ENCODE results near the gene MYOCD.

MYOCD gene

DNA sequence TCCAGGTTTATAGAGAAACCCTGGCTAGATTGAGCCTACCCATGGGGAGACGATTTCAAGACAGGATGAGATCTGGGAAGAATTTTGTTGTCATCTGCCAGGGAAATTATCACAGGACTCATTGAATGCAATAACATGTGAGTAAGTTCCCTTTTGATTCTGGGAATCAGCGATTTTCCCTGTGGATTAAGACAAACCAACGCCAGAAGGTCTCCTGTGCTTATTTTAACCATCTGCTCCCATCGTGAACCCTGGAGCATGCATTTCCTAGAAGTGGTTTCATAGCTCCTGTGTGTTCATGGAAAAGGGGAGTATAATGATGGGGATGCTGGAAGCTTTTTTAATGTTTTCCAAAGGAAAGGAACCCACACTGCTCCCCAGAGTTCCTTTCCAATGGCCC is 102.6 kb downstream of the MYOCD start:
- no peak for DNase-seq

DNA sequence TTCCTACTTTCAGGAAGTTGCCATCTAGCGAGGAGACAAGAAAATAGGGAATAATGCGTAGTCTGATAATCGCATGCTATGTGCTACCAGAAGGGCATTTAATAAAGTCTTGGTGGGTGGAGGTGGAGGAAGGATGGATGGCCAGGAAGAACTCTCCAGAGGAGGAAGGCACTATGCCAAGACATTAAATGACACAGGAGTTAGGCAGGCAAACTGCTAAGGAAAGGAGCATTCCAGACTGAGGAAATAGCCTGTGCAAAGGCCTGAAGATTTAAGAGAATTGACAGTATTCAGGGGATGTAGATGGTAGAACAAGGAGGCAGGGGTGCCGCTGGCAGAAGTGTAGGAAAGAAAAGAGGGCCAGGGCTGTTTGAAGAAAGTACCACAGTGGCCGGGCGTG is 104.3 kb downstream of the MYOCD start:
- DNase-seq: no peak

DNA sequence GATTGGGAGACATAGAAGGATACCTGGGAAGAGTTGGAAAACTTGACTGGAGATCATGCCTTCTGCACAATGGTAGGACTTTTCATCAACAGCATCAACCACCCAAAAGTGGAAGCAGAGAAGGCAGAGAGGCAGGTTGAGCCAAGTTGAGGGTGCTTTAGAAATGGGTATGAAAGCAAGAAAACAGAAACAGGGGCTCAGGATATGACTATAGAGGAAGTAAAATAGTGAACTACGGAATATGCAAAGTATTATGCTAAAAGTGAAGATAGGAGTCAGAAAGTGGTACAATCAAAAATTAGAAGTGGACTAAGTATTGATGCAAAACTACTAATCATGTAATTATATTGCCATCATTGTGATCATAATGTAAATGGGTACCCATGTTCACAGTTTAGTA is 107.5 kb downstream of the MYOCD start:
- no peak for DNase-seq

DNA sequence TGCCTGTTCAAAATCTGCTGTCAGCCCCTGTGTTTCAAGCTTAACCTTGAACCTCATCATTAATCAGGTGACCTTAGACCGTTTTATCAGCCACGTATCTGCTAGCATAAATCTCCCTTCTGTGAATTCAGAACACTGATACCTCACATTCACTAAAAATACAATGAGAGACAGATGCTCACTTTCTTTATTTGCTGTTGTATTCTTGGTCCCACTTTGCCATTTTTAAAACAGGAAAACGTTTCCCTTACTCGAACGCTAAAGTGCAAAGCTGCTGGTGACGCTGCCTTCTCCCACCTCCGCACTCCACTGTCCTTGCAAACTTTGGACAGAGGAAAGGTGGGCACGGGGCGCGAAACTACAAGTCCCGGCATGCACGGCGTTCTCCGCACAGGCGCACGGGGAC is 123.4 kb downstream of the MYOCD start:
- DNase-seq: peak; percentile 62 to 78

DNA sequence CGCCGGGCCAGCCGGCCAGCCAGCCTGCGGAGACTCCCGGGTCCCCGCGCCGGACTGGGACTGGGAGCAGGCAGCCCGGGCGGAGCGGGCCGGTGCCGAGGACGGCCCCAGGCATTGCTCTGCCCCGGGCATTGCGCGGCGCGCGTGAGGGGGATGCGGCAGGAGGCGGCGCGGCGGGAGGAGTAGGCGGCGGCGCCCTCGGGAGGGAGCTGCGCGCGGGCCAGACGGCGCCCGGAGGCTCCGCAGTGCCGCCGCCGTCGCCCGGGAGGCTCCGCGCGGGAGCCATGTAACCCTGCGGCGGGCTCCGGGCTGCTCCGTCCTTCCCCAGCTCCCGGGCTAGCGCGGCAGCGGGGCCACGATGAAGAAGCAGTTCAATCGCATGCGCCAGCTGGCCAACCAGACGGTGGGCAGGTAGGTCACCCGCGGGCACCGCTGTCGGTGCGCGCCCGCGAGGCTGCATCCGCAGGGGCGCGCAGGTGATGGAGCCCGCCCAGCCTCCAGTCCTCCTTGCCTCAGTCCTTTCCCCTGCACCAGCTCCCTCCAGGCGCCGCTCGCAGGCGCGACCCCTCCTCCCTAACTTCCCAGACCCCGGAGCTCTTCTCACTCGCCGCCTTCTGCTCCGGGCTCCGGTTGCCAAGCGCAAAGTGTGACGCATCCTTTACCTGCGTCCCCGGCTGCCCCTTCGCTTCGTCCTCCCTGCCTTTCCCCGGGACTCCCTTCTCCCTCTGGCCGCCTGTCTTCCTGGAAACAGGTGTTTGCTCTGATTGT is 124.0 kb downstream of the MYOCD start, which contains the start of gene ARHGAP44:
ARHGAP44 (plus strand) TSS at position 18 of the 768 bp plus-strand sequence; CDS start at position 359, 341 bp downstream.
- peak in 1 of 2 experiments; percentile 37 for DNase-seq

DNA sequence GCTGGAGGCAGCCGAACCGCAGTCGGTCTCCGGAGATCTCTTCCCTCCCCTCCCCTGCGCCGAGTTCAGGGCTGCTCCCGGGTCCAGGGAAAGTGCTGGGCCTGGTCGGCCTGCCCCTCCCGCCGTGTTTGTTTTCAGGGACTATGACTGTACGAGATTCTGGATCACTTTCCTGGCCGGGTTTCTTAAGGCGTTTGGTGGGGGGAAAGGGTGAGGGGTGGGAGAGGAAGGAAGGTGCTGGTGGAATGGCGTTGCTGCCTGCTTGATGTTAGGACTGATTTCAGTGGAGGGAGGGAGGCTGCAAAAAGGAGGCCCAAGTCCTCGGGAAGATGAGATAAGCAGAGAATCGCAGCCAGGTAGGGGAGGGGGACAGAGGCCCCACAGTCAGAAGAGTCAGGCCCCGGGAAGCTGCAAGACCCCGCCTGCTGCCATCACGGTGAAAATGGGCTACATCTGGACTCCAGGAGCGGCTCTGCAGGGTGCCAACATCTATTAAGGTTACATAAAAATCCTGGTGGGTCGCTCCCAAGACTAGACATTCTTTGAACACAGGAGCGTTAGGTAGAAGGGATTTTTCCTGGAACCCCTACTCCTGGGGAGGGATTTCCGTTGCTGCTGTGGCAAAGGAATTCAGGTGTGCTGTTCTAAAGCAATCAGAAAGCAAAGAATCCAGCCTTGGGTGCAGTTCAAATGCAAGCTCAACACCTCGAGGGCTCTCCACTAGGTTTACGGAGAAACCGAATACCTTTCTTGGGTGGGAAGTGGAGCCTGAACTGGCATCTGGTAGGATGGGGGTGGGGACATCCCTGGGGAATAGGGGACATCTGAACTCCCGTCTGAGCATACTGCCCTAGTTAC is 124.8 kb downstream of the MYOCD start:
- no peak for DNase-seq

DNA sequence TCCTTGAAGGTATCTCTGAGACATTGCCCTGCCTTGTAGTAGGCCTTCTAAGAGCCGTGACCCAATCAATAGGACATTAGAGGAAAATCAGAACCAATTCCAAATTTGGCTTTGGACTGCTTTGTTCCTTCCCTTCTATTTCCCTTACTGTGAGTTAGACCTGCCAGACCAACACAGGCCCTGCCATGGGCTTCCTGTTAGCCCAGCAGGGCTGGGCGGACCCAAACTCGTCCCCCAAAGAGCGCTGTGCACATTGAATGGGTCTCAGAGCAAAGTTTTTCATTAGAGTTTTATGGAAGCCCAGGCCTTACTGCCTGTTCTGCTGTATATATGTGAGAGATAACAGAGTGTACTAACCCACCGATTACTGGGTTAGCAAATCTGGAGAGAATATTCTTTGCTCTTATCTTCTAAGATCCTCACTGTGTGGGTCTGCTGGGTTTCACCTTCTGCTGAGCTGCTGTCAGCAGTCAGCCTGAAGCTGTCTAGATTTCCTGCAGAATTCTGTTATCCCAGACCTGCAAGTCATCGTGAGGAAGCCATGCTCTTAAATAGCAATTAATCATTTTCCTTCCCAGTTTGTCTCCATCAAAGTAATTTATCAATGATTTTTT is 129.3 kb downstream of the MYOCD start:
- no peak for DNase-seq

DNA sequence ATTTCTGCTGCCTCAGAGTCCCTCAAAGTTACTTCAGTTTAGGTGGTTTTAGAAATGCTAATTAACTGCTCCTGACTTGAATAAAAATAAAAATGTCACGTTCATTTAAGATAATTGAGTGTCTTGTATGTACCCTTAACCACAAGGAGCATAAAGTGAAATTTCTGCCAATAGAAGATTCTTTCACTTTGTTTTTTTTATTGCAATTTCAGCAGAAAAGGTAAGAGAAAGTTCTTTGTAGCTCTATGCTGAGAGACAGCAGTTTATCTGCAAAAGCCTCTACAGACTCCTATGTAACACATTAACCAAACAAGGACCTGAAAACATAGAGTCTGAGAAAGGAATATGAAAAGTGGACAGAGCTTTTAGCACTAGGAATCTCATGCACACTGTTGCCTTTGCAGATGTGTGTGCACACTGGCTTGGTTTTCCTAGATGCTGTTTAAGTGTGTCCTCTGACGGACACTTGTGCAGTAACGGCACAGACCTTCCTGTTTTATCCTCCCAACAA is 135.2 kb downstream of the MYOCD start:
- no peak for DNase-seq

DNA sequence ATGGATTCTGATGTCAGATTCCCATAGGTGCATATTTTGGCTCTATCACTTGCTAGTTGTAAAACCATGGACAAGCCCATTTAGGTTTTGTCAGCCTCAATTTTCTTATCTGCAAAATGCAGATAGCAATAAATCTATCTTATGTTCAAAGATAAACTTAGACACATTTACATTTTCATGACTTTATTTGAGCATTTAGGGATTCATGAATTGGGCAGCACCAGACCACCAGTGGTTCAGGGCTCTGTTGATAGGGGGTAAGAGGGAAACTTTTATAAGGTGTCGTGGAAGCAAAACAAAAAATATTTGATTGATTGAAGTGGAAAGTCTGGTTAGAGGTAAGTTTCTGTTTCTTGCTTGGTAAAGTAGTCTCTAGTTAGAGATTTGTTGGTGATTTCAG is 140.9 kb downstream of the MYOCD start:
- no peak for DNase-seq

DNA sequence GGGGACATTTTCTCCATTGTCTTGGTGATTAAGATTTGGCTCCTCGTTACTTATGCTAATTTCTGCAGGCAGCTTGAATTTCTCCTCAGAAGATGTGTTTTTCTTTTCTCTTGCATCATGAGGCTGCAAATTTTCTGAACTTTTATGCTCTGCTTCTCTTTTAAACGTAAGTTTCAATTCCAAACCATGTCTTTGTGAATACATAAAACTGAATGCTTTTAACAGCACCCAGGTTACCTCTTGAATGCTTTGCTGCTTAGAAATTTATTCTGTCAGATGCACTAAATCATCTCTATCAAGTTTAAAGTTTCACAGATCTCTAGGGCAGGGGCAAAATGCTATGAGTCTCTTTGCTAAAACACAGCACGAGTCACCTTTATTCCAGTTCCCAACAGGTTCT is 143.0 kb downstream of the MYOCD start:
- DNase-seq: no peak

DNA sequence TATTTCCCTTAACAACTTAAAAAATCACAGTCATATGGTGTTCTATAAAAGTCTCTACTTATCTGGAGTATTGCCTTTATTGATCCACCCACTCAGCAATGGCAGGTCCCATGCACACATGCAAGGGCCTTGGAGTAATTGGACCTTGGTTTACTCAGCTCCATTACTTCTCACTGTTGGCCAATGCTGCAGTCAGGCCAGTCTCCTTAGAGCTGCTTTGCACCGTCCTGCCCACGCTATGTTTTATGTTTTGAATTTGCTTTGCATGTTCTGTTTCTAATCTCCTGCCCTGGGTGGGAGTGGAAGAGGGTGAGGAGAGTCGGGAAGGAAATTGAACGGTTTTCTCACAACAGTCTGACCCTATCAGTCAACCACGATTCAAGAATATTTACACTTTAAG is 147.2 kb downstream of the MYOCD start:
- no peak for DNase-seq

DNA sequence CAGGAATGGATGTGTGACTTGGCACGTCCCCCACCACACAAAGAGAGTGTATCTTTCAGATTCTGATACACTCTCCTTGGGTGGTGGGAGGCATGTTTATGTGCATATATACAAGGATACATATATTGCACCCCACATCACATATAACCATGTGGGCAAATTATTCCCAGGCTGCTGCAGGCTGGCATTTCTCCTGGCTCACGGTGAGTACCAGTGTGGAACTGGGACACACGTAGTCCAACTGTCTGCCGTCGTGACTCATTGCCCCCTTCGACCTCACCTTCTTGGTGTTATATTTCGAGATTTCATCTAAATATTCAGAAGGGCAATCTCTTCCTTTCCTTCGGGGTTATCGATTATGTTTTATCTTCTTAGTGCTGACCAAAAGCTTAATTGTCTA is 148.0 kb downstream of the MYOCD start:
- DNase-seq: no peak

DNA sequence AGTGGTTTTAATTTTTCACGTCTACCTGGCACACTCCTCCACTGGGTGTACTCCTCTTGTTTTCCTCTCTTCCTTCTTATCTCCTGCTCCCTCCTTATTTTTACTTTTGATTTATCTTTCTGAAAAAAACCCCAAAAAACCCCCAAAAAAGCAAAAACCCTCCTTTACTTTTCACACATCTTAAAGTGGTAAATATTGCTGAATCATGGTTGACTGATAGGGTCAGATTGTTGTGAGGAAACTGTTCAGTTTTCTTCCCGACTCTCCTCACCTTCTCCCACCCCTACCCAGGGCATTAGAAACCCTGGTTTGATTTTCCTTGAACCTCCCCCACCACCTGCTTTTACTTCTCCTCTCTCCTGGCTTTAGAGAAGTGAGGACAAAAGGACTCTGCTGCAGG is 149.0 kb downstream of the MYOCD start:
- DNase-seq: no peak

DNA sequence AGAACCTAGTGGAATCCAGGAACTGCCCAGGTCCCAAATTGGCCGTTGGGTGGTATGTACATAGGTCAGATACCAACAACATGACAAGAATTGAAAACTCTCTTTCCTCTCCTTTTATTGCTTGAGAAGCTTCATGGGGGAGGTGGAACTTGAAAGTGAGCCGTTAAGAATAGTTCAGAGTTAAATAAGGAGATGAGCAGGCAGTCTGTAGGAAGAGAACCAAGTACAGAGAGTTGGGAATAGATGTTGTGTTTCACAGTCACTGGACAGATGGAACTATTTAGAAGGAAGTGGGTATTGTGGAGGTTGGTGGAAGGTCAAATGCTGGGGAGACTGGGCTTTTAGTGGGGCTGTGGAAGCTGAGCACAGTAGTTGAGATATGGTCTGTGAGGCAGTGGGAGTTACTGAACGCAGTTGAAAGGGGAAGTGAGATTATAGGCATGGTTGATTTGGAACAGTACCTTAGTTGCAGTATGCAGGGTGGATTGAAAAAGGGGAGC is 150.0 kb downstream of the MYOCD start:
- no peak for DNase-seq

Data from SHP77 (cell line).